Uterus (tissue), 2 donors: ENCODE data around the gene CACHD1.

Source experiments
- CTCF ChIP-seq, 4 experiments: fragments of 200-600 bp in 2 of 4; fragments of 450-650 bp in 2 of 4; sonication (generic) in 2 of 4; IDR thresholded peaks; one replicate each; pipeline ENCODE4 v1.5.1; 2016 to 2019; ENCODE audit warnings: antibody characterized with exemption in 4 of 4, mild to moderate bottlenecking in 2 of 4, moderate library complexity in 1 of 4
- POLR2A ChIP-seq, 2 donors: fragments of 450-650 bp; IDR thresholded peaks; one replicate each; pipeline ENCODE4 v1.6.1; 2016; ENCODE audit warnings: antibody characterized with exemption in 2 of 2, mild to moderate bottlenecking in 1 of 2, moderate library complexity in 1 of 2

- TF ChIP-seq CTCF (IDR thresholded peaks at IDR 0.05) (no peak), POLR2A (IDR thresholded peaks at IDR 0.05) (no peak)
These were observed 36.2 kb downstream of the CACHD1 start for GRCh38 chr1:64505944-64506655.
